Panc1 (cell line): Measurements from ENCODE around the gene FMO3. TPM values are rescaled to one million over a fixed set of nuclear protein-coding genes. Genes with fewer than 3 reads are reported as not detected.

Experiments
- ATAC-seq: fragments of 200-7000 bp; cut with Tn5 transposase; 2 replicates; pipeline ENCODE4 v1.9.1; 2020; ENCODE audit warnings: mild to moderate bottlenecking, moderate library complexity
- BruUV-seq: library from RNA; stranded (reverse); fragments of 400-500 nt; replicated peaks from 2 replicates; lab custom pipeline; 2021; lab: Mats Ljungman, UMichigan
- CTCF ChIA-PET: fragments of 300-600 bp; sonication (Branson Sonifier 250); formaldehyde crosslinking; loops from one replicate; lab custom pipeline; 2022; ENCODE audit warnings: antibody characterized with exemption; lab: Charles Lee
- POLR2A ChIA-PET: fragments of 300-600 bp; sonication (Branson Sonifier 250); formaldehyde crosslinking; loops from one replicate; lab custom pipeline; 2022; ENCODE audit warnings: antibody characterized with exemption; lab: Charles Lee
- DNase-seq: peaks from one replicate; pipeline ENCODE4 v3.0.0-alpha.2; 2010; ENCODE audit warnings: low read depth, low spot score
- H3K27ac ChIP-seq: 2 replicates; pipeline ENCODE4 v1.5.1; 2011; ENCODE audit warnings: mild to moderate bottlenecking, low read length, inconsistent platforms
- H3K27me3 ChIP-seq: fragments of 200-500 bp; sonication (Bioruptor generic); 2 replicates; pipeline ENCODE4 v1.6.0; 2014; ENCODE audit warnings: low read length, inconsistent platforms; ENCODE audit not compliant: control insufficient read depth, insufficient read depth
- H3K36me3 ChIP-seq: fragments of 200-500 bp; sonication (Bioruptor generic); 2 replicates; pipeline ENCODE4 v1.5.1; 2014; ENCODE audit warnings: inconsistent platforms, mild to moderate bottlenecking, low read length, moderate library complexity; ENCODE audit not compliant: control insufficient read depth, insufficient read depth
- H3K4me1 ChIP-seq: 2 replicates; pipeline ENCODE4 v1.5.1; 2011; ENCODE audit warnings: inconsistent platforms, mild to moderate bottlenecking, low read length, moderate library complexity; ENCODE audit not compliant: control insufficient read depth, insufficient read depth
- H3K4me3 ChIP-seq, 2 experiments: 2 replicates each; pipeline ENCODE4 v1.5.1; 2011 to 2012; ENCODE audit warnings: low read depth in 2 of 2, low read length in 2 of 2, mild to moderate bottlenecking in 2 of 2, inconsistent platforms in 1 of 2, moderate library complexity in 1 of 2
- H3K9me3 ChIP-seq: fragments of 200-500 bp; sonication (Bioruptor generic); 2 replicates; pipeline ENCODE4 v1.5.1; 2014; ENCODE audit warnings: low read depth, mild to moderate bottlenecking, inconsistent platforms, low read length, moderate library complexity; ENCODE audit not compliant: control insufficient read depth, insufficient read depth
- CTCF ChIP-seq: fragments of 450-650 bp; IDR thresholded peaks from 2 replicates; pipeline ENCODE4 v1.5.1; 2017; ENCODE audit warnings: mild to moderate bottlenecking
- POLR2AphosphoS5 ChIP-seq: IDR thresholded peaks from 2 replicates; pipeline ENCODE4 v1.6.1; 2012; ENCODE audit warnings: mild to moderate bottlenecking, low read depth, low read length, moderate library complexity
- REST ChIP-seq, 2 experiments: IDR thresholded peaks; 2 replicates each; pipeline ENCODE4 v1.6.1; 2011 to 2012; ENCODE audit warnings: low read depth in 2 of 2, control low read depth in 1 of 2, low read length in 1 of 2, mild to moderate bottlenecking in 1 of 2, moderate library complexity in 1 of 2; ENCODE audit not compliant: insufficient read depth in 1 of 2
- SIN3A ChIP-seq: IDR thresholded peaks from 2 replicates; pipeline ENCODE4 v1.6.1; 2012; ENCODE audit warnings: low read depth, mild to moderate bottlenecking, low read length, moderate library complexity, borderline replicate concordance; ENCODE audit not compliant: insufficient read depth
- TCF7L2 ChIP-seq: IDR thresholded peaks from 2 replicates; pipeline ENCODE4 v1.6.1; 2011; ENCODE audit warnings: mild to moderate bottlenecking, low read depth, low read length, inconsistent platforms
- in situ Hi-C: cut with HindIII; loops from 2 replicates; pipeline ENCODE4 v1.10.0; 2016; ENCODE audit warnings: low sequenced_read_pairs, low pct_unique_long_range_greater_than_20kb
- intact Hi-C: fragments of 100-400 bp; cut with micrococcal nuclease; formaldehyde crosslinking; loops from one replicate; pipeline ENCODE4 v1.10.0; 2022; ENCODE audit not compliant: unreplicated experiment
- total RNA-seq: library from RNA; stranded (reverse); gene quantifications from one replicate; pipeline ENCODE4 v1.2.1, GENCODE V29; 2021; ENCODE audit not compliant: unreplicated experiment

The FMO3 gene
- total RNA-seq, 1 experiment from 2014 or later: not detected

DNA sequence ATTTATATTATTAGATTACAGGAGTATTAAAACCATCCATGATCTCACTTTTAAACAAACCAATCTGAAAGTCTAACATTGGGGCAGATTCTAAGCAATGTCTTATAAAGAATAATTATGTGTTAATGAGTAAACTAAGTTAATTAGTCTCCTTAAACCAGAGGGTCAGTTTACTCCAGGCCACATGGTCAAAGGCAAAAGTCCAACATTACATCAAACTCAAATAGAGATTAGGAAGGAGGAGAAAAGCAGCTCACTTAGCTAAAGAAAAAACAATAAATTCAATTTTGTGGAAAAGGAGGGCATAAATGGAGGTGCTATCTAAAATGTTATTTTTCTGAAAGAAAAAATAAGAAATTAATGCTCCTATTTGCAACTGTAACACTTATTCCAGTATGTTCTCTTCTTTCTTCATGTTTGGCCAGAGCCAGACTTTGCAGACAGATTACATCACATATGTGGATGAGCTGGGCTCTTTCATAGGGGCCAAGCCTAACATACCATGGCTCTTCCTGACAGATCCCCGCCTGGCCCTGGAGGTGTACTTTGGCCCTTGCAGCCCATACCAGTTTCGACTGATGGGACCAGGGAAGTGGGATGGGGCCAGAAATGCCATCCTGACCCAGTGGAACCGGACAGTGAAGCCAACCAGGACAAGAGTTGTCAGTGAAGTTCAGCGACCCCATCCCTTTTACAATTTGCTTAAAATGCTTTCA is 70.1 kb downstream of the FMO3 start:
- H3K9me3 ChIP-seq: no peaks in the 10 kb centered on the region
- ChIA-PET POLR2A (no interaction called here), CTCF (no interaction called here)
- BruUV-seq: no TSS peak
- no peaks in the 10 kb centered on the region for H3K4me1 ChIP-seq
- ATAC-seq: no peak
- in situ Hi-C loops: no loop called here
- intact Hi-C loops: no loop called here
- DNase-seq: no peak
- no peak overlapping the region for H3K4me3 ChIP-seq
- no peak overlapping the region for H3K27ac ChIP-seq
- no peaks in the 10 kb centered on the region for H3K36me3 ChIP-seq
- no peaks in the 10 kb centered on the region for H3K27me3 ChIP-seq
- TF ChIP-seq POLR2AphosphoS5 (no peak), REST (IDR thresholded peaks at IDR 0.05; ENCODE audit: insufficient read depth in 1 of 2, low read depth in 2 of 2, low read length in 1 of 2) (no peak), TCF7L2 (no peak)

DNA sequence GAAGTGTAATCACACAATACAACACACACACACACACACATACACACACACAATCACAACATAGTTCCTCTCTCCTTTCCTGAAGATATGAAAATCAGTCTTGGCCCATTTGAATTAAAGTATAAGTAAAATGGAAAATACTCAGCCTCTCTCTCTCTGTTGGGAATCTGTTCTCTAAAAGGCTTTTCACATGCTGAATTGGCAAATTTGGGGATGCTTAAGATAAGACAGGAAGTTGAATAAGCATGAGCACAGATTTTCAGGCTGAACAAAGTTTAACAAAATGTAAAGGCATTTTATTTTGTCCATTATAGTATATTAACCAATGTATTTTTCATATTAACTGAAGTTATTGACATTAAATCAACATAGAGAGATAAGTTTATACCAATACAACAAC is 70.7 kb downstream of the FMO3 start:
- ChIA-PET POLR2A (no interaction called here), CTCF (no interaction called here)
- H3K36me3 ChIP-seq: no peaks in the 10 kb centered on the region
- intact Hi-C loops (no loop called here), in situ Hi-C loops (no loop called here)
- no peaks in the 10 kb centered on the region for H3K9me3 ChIP-seq
- no peaks in the 10 kb centered on the region for H3K27me3 ChIP-seq
- no peak for DNase-seq
- BruUV-seq: no TSS peak
- H3K4me1 ChIP-seq: no peaks in the 10 kb centered on the region
- H3K4me3 ChIP-seq: no peak overlapping the region
- no peak overlapping the region for H3K27ac ChIP-seq
- ATAC-seq: no peak
- TF ChIP-seq REST (IDR thresholded peaks at IDR 0.05; ENCODE audit: insufficient read depth in 1 of 2, low read depth in 2 of 2, low read length in 1 of 2): no peak
- no peak for TF ChIP-seq CTCF
- no peak for TF ChIP-seq SIN3A
- TF ChIP-seq TCF7L2: no peak
- no peak for TF ChIP-seq POLR2AphosphoS5
